Type B pancreatic cell (in vitro differentiated cells): ENCODE data around the gene SPARC. TPM values are rescaled to one million over a fixed set of nuclear protein-coding genes. Genes with fewer than 3 reads are reported as not detected.
"Not testable (repeated sequence)": the region's sequence is repeated elsewhere in the genome, so short reads cannot be mapped to it uniquely, and the experiment has no call there.

Source experiments
- DNase-seq: peaks from one replicate; pipeline ENCODE4 v3.0.0; 2021; ENCODE audit warnings: mixed read lengths; ENCODE audit not compliant: unreplicated experiment; ENCODE audit errors: extremely low spot score
- H3K27ac Mint-ChIP-seq: 2 replicates; pipeline ENCODE4 v1.8.0; 2021; ENCODE audit warnings: mild to moderate bottlenecking, mixed read lengths
- H3K27me3 Mint-ChIP-seq: 2 replicates; pipeline ENCODE4 v1.8.0; 2021; ENCODE audit warnings: mixed read lengths
- H3K36me3 Mint-ChIP-seq: 2 replicates; pipeline ENCODE4 v1.8.0; 2021; ENCODE audit warnings: mixed read lengths
- H3K4me1 Mint-ChIP-seq: one replicate; pipeline ENCODE4 v1.8.0; 2021; ENCODE audit warnings: mixed read lengths; ENCODE audit not compliant: unreplicated experiment
- H3K4me3 Mint-ChIP-seq: 2 replicates; pipeline ENCODE4 v1.8.0; 2021; ENCODE audit warnings: mild to moderate bottlenecking, mixed read lengths
- H3K9me3 Mint-ChIP-seq: 2 replicates; pipeline ENCODE4 v1.8.0; 2021; ENCODE audit warnings: mixed read lengths
- long read RNA-seq: library from polyadenylated mRNA; unstranded; transcript quantifications from one replicate; pipeline ENCODE4 v2.0.0, GENCODE V29; 2020
- total RNA-seq: library from RNA; stranded (reverse); gene quantifications from 2 replicates; pipeline ENCODE4 v1.2.1, GENCODE V29; 2021; ENCODE audit warnings: low replicate concordance
- TF ChIP-seq, protein P1 (sequence below): fragments of 200-600 bp; sonication (generic); conservative IDR thresholded peaks from 2 replicates; pipeline ENCODE4 v1.5.0; 2021; ENCODE audit warnings: antibody characterized with exemption, mild to moderate bottlenecking

Gene SPARC, protein sequence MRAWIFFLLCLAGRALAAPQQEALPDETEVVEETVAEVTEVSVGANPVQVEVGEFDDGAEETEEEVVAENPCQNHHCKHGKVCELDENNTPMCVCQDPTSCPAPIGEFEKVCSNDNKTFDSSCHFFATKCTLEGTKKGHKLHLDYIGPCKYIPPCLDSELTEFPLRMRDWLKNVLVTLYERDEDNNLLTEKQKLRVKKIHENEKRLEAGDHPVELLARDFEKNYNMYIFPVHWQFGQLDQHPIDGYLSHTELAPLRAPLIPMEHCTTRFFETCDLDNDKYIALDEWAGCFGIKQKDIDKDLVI
- 454 and 973 TPM in 2 replicates for total RNA-seq
- long read RNA-seq, transcript SPARC-202 (4 exons, 1,598 nt), result minor isoform, 13 of 455 reads
- long read RNA-seq, transcript SPARC-201 (10 exons, 3,701 nt), result major isoform, 183 of 455 reads
- long read RNA-seq, partial matches to known transcripts, result 241 of 455 reads
- long read RNA-seq, other reads (novel, unspliced or antisense), result 18 of 455 reads

DNA sequence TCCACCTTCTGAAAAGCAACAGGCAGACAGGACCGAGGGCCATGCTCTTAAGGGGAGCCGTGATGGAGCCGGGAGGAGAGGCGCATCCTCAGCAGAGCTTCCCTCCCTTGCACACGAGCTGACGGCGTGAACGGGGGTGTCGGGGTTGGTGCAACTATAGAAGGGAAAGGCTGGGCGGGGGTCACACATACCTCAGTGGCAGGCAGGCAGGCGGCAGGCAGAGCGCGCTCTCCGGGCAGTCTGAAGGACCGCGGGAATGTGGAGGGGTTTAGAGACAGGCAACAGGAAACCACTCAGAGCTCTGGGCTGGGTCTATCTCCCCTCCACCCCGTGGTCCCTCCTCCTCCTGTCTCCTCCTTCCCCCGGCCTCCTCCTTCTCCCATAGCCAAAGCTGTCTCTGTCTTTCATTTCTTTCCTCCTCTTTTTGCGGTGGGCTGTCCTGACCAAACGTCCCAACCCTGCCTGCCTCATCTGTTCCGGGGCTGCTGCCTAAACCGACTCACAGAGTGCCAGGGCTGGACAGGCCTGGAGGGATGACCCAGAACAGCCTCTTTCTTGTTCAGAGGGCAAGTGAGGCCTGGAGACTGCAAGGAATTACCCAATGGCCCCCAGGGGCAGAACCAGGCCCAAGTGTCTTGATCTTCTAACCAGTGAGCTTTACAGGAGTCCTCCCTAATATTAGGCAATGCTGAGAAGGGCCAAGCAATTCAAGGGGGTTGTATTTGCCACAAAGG, at the start of gene SPARC:
Gene SPARC, minus strand, starts transcription at position 242 of the 734 bp plus-strand sequence. CDS start 10,727 bp downstream, outside the sequence.
- DNase-seq, result peak; percentile 78
- TF ChIP-seq, protein P1, sequence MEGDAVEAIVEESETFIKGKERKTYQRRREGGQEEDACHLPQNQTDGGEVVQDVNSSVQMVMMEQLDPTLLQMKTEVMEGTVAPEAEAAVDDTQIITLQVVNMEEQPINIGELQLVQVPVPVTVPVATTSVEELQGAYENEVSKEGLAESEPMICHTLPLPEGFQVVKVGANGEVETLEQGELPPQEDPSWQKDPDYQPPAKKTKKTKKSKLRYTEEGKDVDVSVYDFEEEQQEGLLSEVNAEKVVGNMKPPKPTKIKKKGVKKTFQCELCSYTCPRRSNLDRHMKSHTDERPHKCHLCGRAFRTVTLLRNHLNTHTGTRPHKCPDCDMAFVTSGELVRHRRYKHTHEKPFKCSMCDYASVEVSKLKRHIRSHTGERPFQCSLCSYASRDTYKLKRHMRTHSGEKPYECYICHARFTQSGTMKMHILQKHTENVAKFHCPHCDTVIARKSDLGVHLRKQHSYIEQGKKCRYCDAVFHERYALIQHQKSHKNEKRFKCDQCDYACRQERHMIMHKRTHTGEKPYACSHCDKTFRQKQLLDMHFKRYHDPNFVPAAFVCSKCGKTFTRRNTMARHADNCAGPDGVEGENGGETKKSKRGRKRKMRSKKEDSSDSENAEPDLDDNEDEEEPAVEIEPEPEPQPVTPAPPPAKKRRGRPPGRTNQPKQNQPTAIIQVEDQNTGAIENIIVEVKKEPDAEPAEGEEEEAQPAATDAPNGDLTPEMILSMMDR, result no peak
- Mint-ChIP-seq H3K27ac (peak within 1 kb of the TSS; percentile 86), H3K4me3 (peak within 1 kb of the TSS; percentile 97), H3K27me3 (peaks cover 8% of the 10 kb centered on the region), H3K36me3 (peaks cover 11% of the 10 kb centered on the region), H3K4me1 (peaks cover 59% of the 10 kb centered on the region), H3K9me3 (no peaks in the 10 kb centered on the region)

DNA sequence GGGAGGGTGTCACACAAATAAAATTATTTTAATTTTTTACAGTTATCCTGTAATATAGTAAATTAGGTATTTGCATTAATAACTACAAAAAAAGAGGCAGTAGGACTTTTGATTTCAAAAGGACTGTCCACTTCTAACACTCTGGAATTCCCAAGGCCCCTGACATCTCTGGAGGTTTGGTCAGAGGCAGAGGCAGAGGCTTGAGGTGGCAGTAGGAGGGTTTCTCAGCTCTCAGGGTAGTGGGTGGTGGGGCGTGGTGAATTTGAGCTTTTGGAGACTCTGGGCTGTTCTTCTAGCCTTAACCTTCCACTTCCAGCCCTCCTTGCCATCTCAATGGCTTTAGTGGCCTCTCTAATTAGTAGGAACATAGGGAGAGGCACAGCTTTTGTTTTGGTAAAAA, 48.9 kb upstream of the SPARC start:
- Mint-ChIP-seq H3K27me3 (no peaks in the 10 kb centered on the region), H3K4me1 (peaks cover 9% of the 10 kb centered on the region), H3K9me3 (no peaks in the 10 kb centered on the region), H3K4me3 (no peak overlapping the region), H3K27ac (no peak overlapping the region), H3K36me3 (no peaks in the 10 kb centered on the region)
- no peak for DNase-seq
- TF ChIP-seq, protein P1, result no peak

DNA sequence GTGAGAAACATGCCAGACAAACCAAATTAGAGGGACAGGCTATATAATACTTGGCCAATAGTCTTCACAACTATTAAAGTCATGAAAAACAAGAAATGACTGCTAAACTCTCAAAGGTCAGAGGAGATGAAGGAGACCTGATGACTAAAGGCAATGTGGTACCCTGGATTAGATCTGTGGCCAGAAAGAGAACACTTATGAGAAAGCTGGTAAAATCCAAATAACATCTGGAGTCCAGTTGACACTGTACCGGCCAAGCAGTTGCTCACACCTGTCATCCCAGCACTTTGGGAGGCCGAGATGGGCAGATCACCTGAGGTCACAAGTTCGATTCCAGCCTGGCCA, 47.3 kb upstream of the SPARC start:
- no peak for DNase-seq
- Mint-ChIP-seq H3K27ac (no peak overlapping the region), H3K36me3 (peaks cover 9% of the 10 kb centered on the region), H3K4me1 (no peaks in the 10 kb centered on the region), H3K9me3 (peaks cover 11% of the 10 kb centered on the region), H3K27me3 (no peaks in the 10 kb centered on the region), H3K4me3 (no peak overlapping the region)
- TF ChIP-seq, protein P1, result no peak

DNA sequence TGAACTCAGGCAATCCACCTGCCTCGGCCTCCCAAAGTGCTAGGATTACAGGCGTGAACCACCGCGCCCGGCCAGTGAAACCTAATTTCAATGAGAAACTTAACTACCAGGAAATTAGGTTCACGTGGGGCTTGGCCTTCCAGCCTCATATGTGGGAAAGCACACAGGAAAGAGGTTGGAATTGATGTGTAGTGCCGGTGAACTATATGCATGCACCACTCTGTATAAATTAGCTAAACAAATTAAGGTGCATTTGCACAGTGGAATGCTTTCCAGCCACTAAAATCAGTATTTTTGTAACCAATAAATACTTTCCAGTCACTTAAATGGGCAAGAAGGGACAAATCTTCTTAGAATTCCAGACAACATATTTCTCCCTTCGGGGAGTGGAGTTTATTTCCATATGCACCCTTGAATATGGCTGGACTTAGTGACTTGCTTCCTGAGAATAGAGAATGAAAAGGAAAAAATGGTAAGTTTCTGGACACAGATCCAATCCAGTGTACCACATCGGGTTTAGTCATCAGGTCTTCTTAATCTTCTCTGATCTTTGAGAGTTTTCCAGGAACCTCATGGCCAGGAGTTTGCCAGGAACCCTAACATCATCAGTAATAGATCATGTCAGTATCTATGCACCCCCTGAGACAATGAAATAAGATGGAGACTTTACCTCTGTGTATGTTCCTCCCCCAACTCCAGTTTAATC, 46.8 kb upstream of the SPARC start:
- H3K9me3 Mint-ChIP-seq, result peaks cover 11% of the 10 kb centered on the region
- no peaks in the 10 kb centered on the region for H3K4me1 Mint-ChIP-seq
- no peak overlapping the region for H3K27ac Mint-ChIP-seq
- no peaks in the 10 kb centered on the region for H3K27me3 Mint-ChIP-seq
- TF ChIP-seq, protein P1, result no peak
- H3K36me3 Mint-ChIP-seq, result peaks cover 9% of the 10 kb centered on the region
- no peak overlapping the region for H3K4me3 Mint-ChIP-seq
- no peak for DNase-seq

DNA sequence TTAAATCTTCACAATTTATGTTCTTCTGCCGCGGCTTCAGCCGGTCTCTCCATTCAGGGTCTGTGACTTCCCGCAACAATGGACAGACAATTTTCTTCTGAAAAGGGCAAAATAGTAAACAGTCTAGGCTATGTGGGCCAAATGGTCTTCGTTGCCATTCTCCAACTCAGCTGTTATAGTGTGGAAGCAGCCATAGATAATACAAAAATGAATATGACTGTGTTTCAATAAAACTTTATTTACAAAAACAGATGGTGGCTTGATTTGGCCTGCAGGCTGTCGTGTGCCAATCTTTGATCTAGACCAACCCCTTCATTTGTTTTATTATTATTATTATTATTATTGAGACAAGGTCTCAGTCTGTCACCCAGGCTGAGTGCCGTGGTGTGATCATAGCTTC, 43.7 kb upstream of the SPARC start:
- H3K27me3 Mint-ChIP-seq, result no peaks in the 10 kb centered on the region
- TF ChIP-seq, protein P1, result no peak
- H3K4me3 Mint-ChIP-seq, result no peak overlapping the region
- H3K4me1 Mint-ChIP-seq, result no peaks in the 10 kb centered on the region
- H3K27ac Mint-ChIP-seq, result no peak overlapping the region
- H3K36me3 Mint-ChIP-seq, result peaks cover 9% of the 10 kb centered on the region
- no peak for DNase-seq
- H3K9me3 Mint-ChIP-seq, result peaks cover 11% of the 10 kb centered on the region

DNA sequence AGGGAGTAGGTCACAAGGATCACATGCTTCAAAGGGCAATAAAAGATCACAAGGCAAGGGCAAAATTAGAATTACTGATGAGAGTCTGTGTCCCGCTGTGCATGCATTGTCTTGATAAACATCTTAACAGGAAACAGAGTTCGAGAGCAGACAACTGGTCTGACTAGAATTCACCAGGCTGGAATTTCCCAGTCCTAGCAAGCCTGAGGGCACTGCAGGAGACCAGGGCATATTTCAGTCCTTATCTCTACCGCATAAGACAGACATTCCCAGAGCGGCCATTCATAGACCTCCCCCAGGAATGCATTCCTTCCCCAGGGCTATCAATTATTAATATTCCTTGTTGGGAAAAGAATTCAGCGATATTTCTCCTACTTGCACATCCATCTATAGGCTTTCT, 42.9 kb upstream of the SPARC start:
- H3K36me3 Mint-ChIP-seq, DNase-seq, H3K4me3 Mint-ChIP-seq, H3K4me1 Mint-ChIP-seq, H3K27me3 Mint-ChIP-seq: not testable (repeated sequence)
- Mint-ChIP-seq H3K9me3 (peaks cover 11% of the 10 kb centered on the region), H3K27ac (peak overlapping the region; percentile 29)
